SK-N-SH (cell line): ENCODE data around the gene ZNF527.

ENCODE experiments used
- EP300 ChIP-seq, 2 experiments: IDR thresholded peaks; 2 replicates each; pipeline versions ENCODE4 v1.4.0 to v1.6.1; 2012; ENCODE audit warnings: borderline replicate concordance in 1 of 2, low read depth in 1 of 2, low read length in 1 of 2
- EZH2phosphoT487 ChIP-seq: fragments of 200-600 bp; sonication (generic); IDR thresholded peaks from 2 replicates; pipeline ENCODE4 v1.6.1; 2017; ENCODE audit warnings: low read depth, mixed run types, mild to moderate bottlenecking, antibody characterized with exemption, moderate library complexity, borderline replicate concordance
- GABPA ChIP-seq: IDR thresholded peaks from 2 replicates; pipeline ENCODE4 v1.4.0; 2012; ENCODE audit warnings: low read depth, mild to moderate bottlenecking
- JUND ChIP-seq: IDR thresholded peaks from 2 replicates; pipeline ENCODE4 v1.4.0; 2012
- MAX ChIP-seq: IDR thresholded peaks from 2 replicates; pipeline ENCODE4 v1.4.0; 2012; ENCODE audit warnings: low read depth
- PBX3 ChIP-seq: IDR thresholded peaks from 2 replicates; pipeline ENCODE4; 2012
- POLR2AphosphoS5 ChIP-seq: IDR thresholded peaks from 2 replicates; pipeline ENCODE4 v1.6.1; 2012; ENCODE audit warnings: low read depth, low read length
- REST ChIP-seq: IDR thresholded peaks from 2 replicates; pipeline ENCODE4 v1.6.1; 2012; ENCODE audit warnings: mild to moderate bottlenecking, low read depth, low read length, moderate library complexity
- RFX5 ChIP-seq: IDR thresholded peaks from 2 replicates; pipeline ENCODE4 v1.6.1; 2012; ENCODE audit warnings: mild to moderate bottlenecking, improper control_type of control experiment, low read length
- SIN3A ChIP-seq: IDR thresholded peaks from 2 replicates; pipeline ENCODE4 v1.6.1; 2012; ENCODE audit warnings: low read depth, mild to moderate bottlenecking, low read length, moderate library complexity, borderline replicate concordance
- TF ChIP-seq, protein P1 (sequence below): fragments of 200-600 bp; sonication (generic); IDR thresholded peaks from 2 replicates; pipeline ENCODE4 v1.6.1; 2017; ENCODE audit warnings: antibody characterized with exemption, mild to moderate bottlenecking, moderate library complexity
- TF ChIP-seq, protein P2 (sequence below): IDR thresholded peaks from 2 replicates; pipeline ENCODE4 v1.4.0; 2012; ENCODE audit warnings: low read depth, borderline replicate concordance

- no peak for TF ChIP-seq JUND
- TF ChIP-seq, protein P1, sequence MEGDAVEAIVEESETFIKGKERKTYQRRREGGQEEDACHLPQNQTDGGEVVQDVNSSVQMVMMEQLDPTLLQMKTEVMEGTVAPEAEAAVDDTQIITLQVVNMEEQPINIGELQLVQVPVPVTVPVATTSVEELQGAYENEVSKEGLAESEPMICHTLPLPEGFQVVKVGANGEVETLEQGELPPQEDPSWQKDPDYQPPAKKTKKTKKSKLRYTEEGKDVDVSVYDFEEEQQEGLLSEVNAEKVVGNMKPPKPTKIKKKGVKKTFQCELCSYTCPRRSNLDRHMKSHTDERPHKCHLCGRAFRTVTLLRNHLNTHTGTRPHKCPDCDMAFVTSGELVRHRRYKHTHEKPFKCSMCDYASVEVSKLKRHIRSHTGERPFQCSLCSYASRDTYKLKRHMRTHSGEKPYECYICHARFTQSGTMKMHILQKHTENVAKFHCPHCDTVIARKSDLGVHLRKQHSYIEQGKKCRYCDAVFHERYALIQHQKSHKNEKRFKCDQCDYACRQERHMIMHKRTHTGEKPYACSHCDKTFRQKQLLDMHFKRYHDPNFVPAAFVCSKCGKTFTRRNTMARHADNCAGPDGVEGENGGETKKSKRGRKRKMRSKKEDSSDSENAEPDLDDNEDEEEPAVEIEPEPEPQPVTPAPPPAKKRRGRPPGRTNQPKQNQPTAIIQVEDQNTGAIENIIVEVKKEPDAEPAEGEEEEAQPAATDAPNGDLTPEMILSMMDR, result no peak
- no peak for TF ChIP-seq SIN3A
- no peak for TF ChIP-seq REST
- TF ChIP-seq PBX3, result peak; percentile 38; the same call in 1 of the 2 replicates
- TF ChIP-seq POLR2AphosphoS5, result peak; percentile 95
- peak; percentile 14; the same call in 1 of the 2 replicates for TF ChIP-seq MAX
- TF ChIP-seq, protein P2, sequence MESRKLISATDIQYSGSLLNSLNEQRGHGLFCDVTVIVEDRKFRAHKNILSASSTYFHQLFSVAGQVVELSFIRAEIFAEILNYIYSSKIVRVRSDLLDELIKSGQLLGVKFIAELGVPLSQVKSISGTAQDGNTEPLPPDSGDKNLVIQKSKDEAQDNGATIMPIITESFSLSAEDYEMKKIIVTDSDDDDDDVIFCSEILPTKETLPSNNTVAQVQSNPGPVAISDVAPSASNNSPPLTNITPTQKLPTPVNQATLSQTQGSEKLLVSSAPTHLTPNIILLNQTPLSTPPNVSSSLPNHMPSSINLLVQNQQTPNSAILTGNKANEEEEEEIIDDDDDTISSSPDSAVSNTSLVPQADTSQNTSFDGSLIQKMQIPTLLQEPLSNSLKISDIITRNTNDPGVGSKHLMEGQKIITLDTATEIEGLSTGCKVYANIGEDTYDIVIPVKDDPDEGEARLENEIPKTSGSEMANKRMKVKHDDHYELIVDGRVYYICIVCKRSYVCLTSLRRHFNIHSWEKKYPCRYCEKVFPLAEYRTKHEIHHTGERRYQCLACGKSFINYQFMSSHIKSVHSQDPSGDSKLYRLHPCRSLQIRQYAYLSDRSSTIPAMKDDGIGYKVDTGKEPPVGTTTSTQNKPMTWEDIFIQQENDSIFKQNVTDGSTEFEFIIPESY, result no peak
- no peak for TF ChIP-seq EZH2phosphoT487
- TF ChIP-seq RFX5, result 0 out of 2 replicates have a peak, but pooled peaks have one; percentile 32
- TF ChIP-seq GABPA, result peak; percentile 97
- 0 out of 4 replicates have a peak, but pooled peaks of 1 of the 2 experiments have one; percentile 13 for TF ChIP-seq EP300 (IDR thresholded peaks at IDR 0.05; ENCODE audit: borderline replicate concordance in 1 of 2, low read depth in 1 of 2, low read length in 1 of 2)
Observed at GRCh38 chr19:37334179-37335071, 36.5 kb upstream of the ZNF527 start.
